ENCODE results near the gene RNF40. TPM values are rescaled to one million over a fixed set of nuclear protein-coding genes. Genes with fewer than 3 reads are reported as not detected.

RNF40 gene
- total and polyA plus RNA-seq, 2 of the 8 experiments (the other 6 are each of a cell fraction or from before 2014, with no cell fraction given) = 38.5 to 68.7 TPM

DNA sequence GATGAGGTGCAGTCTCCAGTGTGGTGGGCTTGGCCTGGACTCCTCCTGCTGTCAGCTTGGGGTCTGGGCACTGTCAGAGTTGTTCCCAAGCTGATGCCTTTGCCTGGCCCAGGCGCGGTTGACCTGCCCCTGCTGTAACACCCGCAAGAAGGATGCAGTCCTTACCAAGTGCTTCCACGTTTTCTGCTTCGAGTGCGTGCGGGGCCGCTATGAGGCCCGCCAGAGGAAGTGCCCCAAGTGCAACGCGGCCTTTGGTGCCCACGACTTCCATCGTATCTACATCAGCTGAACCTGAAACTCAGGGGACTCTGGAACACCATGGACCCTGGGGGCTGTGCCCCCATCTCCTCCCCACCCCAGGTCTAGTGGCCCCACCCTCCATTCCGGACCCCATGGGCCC is 11.7 kb downstream of the RNF40 start:
- Histone ChIP-seq H2AK5ac (ENCODE audit: low read depth, low read length) (no peak overlapping the region), H3K4me1 (replicated peaks in 1 of 4; ENCODE audit: control insufficient read depth in 3 of 4, insufficient read depth in 4 of 4, low read length in 3 of 4) (peaks cover 0 to 9% (median 5%) of the 10 kb centered on the region in 4 experiments; a peak in 5 of 7 replicates), H3K4me3 (ENCODE audit: extremely low read depth in 1 of 4, insufficient read depth in 2 of 4, low read depth in 3 of 4, low read length in 4 of 4) (no peak overlapping the region), H4K91ac (replicated peaks; ENCODE audit: insufficient read length, low read length) (no peak overlapping the region), H2BK15ac (ENCODE audit: low read length) (no peak overlapping the region), H4K8ac (ENCODE audit: extremely low read depth, insufficient read depth, low read length) (no peak overlapping the region), H3K23ac (ENCODE audit: insufficient read length) (no peak overlapping the region), H3K9me3 (ENCODE audit: insufficient read depth in 2 of 2, low read depth in 1 of 2, low read length in 1 of 2) (no peaks in the 10 kb centered on the region), H2BK20ac (ENCODE audit: low read length) (no peak overlapping the region), H3K79me2 (ENCODE audit: control insufficient read depth in 1 of 2, insufficient read depth in 2 of 2, low read length in 2 of 2) (no peaks in the 10 kb centered on the region), H3K14ac (ENCODE audit: insufficient read length) (no peak overlapping the region), H4K5ac (ENCODE audit: insufficient read length, low read depth, low read length) (no peak overlapping the region), H3K27ac (ENCODE audit: low read depth, low read length) (no peak overlapping the region), H2AFZ (ENCODE audit: low read length) (no peak overlapping the region), H3K36me3 (ENCODE audit: control insufficient read depth in 2 of 4, insufficient read depth in 4 of 4, low read length in 3 of 4) (peaks cover 25 to 47% (median 40%) of the 10 kb centered on the region in 4 experiments), H3K27me3 (replicated peaks in 1 of 4; ENCODE audit: control insufficient read depth in 3 of 4, extremely low read depth in 1 of 4, insufficient read depth in 3 of 4, low read length in 3 of 4) (no peaks in the 10 kb centered on the region), H3K9ac (replicated peaks in 1 of 4; ENCODE audit: extremely low read depth in 1 of 4, low read depth in 3 of 4, low read length in 3 of 4) (no peak overlapping the region), H3K79me1 (ENCODE audit: low read depth, low read length) (no peaks in the 10 kb centered on the region; the same call in 1 of the 2 replicates), H3K56ac (replicated peaks; ENCODE audit: insufficient read length, low read depth, low read length) (no peak overlapping the region), H3K23me2 (ENCODE audit: low read depth, low read length) (peaks cover 4% of the 10 kb centered on the region; the same call in 1 of the 2 replicates), H4K20me1 (replicated peaks in 1 of 2; ENCODE audit: control insufficient read depth in 1 of 2, insufficient read depth in 2 of 2, low read length in 2 of 2) (peaks cover 4 to 44% of the 10 kb centered on the region in 2 experiments), H3K4ac (replicated peaks; ENCODE audit: insufficient read length, low read depth, low read length) (no peak overlapping the region), H3K18ac (ENCODE audit: extremely low read depth, low read length) (no peak overlapping the region), H2BK5ac (ENCODE audit: low read depth, low read length) (no peak overlapping the region), H2BK120ac (replicated peaks; ENCODE audit: low read depth, low read length) (no peak overlapping the region), H2BK12ac (ENCODE audit: low read depth, low read length) (no peak overlapping the region), H3K4me2 (ENCODE audit: insufficient read depth in 1 of 2, low read depth in 2 of 2, low read length in 2 of 2) (no peak overlapping the region)
- 97% methylated on average over 14 of the region's 14 CpGs; no CpG with 5 or more reads in 1 of the 2 experiments for WGBS, 2 experiments (ENCODE audit: extremely low coverage in 1 of 2, insufficient coverage in 1 of 2, insufficient read length in 1 of 2, insufficient replicate concordance in 2 of 2, low coverage in 1 of 2, low lambda C conversion rate in 2 of 2, missing lambda C conversion rate in 1 of 2)
- ChIA-PET POLR2A (ENCODE audit: partially characterized antibody) (interaction anchor here (0.7 to 6.5 kb wide), 11 partner anchors 9 to 124 kb away, joined by 3 to 63 read pairs (median 10); partner anchors contain the start of genes CFAP119, PHKG2, RNF40 and ZNF629), CTCF (ENCODE audit: partially characterized antibody) (interaction anchor here (1.1 to 1.4 kb wide), 3 partner anchors 13 to 147 kb away, joined by 3 to 5 read pairs (median 3); no protein-coding TSS in a partner anchor)
- TF ChIP-seq JUN (IDR thresholded peaks at IDR 0.05; ENCODE audit: low read depth, low read length) (no peak), SIN3A (conservative IDR thresholded peaks at IDR 0.05 in 1 of 2, IDR thresholded peaks at IDR 0.05 in 1 of 2; ENCODE audit: low read depth in 1 of 2, low read length in 2 of 2) (no peak)
- TF ChIP-seq, protein P1, sequence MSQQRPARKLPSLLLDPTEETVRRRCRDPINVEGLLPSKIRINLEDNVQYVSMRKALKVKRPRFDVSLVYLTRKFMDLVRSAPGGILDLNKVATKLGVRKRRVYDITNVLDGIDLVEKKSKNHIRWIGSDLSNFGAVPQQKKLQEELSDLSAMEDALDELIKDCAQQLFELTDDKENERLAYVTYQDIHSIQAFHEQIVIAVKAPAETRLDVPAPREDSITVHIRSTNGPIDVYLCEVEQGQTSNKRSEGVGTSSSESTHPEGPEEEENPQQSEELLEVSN (IDR thresholded peaks at IDR 0.05) = no peak
- no peak for DNase-seq (ENCODE audit: low read depth in 1 of 2, low spot score in 2 of 2)
- no peak for FAIRE-seq

Measured in H1 (cell line).